GM23338 (cell line): Measurements from ENCODE around the gene S1PR1. TPM values are rescaled to one million over a fixed set of nuclear protein-coding genes. Genes with fewer than 3 reads are reported as not detected.
A peak's percentile ranks its signal among the peaks of the same experiment; 100 is the strongest.

Experiments
- ATAC-seq: fragments of 200-7000 bp; cut with Tn5 transposase; 3 replicates; pipeline ENCODE4 v1.9.1; 2020
- DNase-seq: peaks from one replicate; pipeline ENCODE4 v3.0.0-alpha.2; 2015; ENCODE audit warnings: low spot score
- H2AFZ ChIP-seq: fragments of 200-600 bp; sonication (generic); 2 replicates; pipeline ENCODE4 v1.8.0; 2016; ENCODE audit warnings: antibody characterized with exemption, mild to moderate bottlenecking, moderate library complexity
- H3F3A ChIP-seq: fragments of 200-600 bp; sonication (generic); replicated peaks from 2 replicates; pipeline ENCODE4 v1.8.0; 2017; ENCODE audit warnings: antibody characterized with exemption, mixed run types, low read depth
- H3K27ac ChIP-seq: fragments of 200-600 bp; sonication (generic); 2 replicates; pipeline ENCODE4 v1.6.1; 2016; ENCODE audit warnings: low read depth
- H3K27me3 ChIP-seq: fragments of 200-600 bp; sonication (generic); 2 replicates; pipeline ENCODE4 v1.8.0; 2016; ENCODE audit warnings: mild to moderate bottlenecking, mixed run types, moderate library complexity; ENCODE audit not compliant: insufficient read depth
- H3K36me3 ChIP-seq: fragments of 200-600 bp; sonication (generic); 2 replicates; pipeline ENCODE4 v1.8.0; 2016; ENCODE audit warnings: mild to moderate bottlenecking; ENCODE audit not compliant: insufficient read depth
- H3K4me1 ChIP-seq: fragments of 200-600 bp; sonication (generic); 2 replicates; pipeline ENCODE4 v1.8.0; 2016; ENCODE audit warnings: mild to moderate bottlenecking, moderate library complexity; ENCODE audit not compliant: insufficient read depth
- H3K4me2 ChIP-seq: fragments of 200-600 bp; sonication (generic); 2 replicates; pipeline ENCODE4 v1.7.1; 2017; ENCODE audit warnings: mixed run types
- H3K4me3 ChIP-seq: fragments of 200-600 bp; sonication (generic); 2 replicates; pipeline ENCODE4 v1.6.1; 2016; ENCODE audit warnings: mixed run types
- H3K79me2 ChIP-seq: fragments of 200-600 bp; sonication (generic); replicated peaks from 2 replicates; pipeline ENCODE4 v1.8.0; 2017; ENCODE audit warnings: mild to moderate bottlenecking; ENCODE audit not compliant: insufficient read depth
- H3K9me2 ChIP-seq: fragments of 200-600 bp; sonication (generic); 2 replicates; pipeline ENCODE4 v1.8.0; 2017; ENCODE audit not compliant: insufficient read depth
- H4K20me1 ChIP-seq: fragments of 200-600 bp; sonication (generic); replicated peaks from 2 replicates; pipeline ENCODE4 v1.8.0; 2017; ENCODE audit warnings: mild to moderate bottlenecking; ENCODE audit not compliant: insufficient read depth
- H3K27ac Mint-ChIP-seq: 2 replicates; pipeline ENCODE4 v1.8.0; 2020; ENCODE audit warnings: inconsistent platforms, mild to moderate bottlenecking, moderate library complexity, mixed read lengths
- H3K27me3 Mint-ChIP-seq: 3 replicates; pipeline ENCODE4 v1.8.0; 2022; ENCODE audit warnings: low read depth, mild to moderate bottlenecking, moderate library complexity, mixed read lengths, inconsistent platforms; ENCODE audit not compliant: insufficient read depth, poor library complexity
- H3K36me3 Mint-ChIP-seq: 3 replicates; pipeline ENCODE4 v1.8.0; 2021; ENCODE audit warnings: low read depth, mild to moderate bottlenecking, inconsistent platforms, moderate library complexity, mixed read lengths
- H3K4me1 Mint-ChIP-seq: 3 replicates; pipeline ENCODE4 v1.8.0; 2020; ENCODE audit warnings: mild to moderate bottlenecking, inconsistent platforms, mixed read lengths
- H3K4me3 Mint-ChIP-seq: 3 replicates; pipeline ENCODE4 v1.8.0; 2021; ENCODE audit warnings: moderate library complexity, mild to moderate bottlenecking, inconsistent platforms, mixed read lengths
- H3K9me3 Mint-ChIP-seq: 3 replicates; pipeline ENCODE4 v1.8.0; 2020; ENCODE audit warnings: moderate library complexity, mild to moderate bottlenecking, inconsistent platforms, mixed read lengths
- CREB1 ChIP-seq: fragments of 250-450 bp; sonication (Bioruptor Pico); IDR thresholded peaks from 2 replicates; pipeline ENCODE4 v1.5.0; 2020; ENCODE audit warnings: low read depth, mild to moderate bottlenecking, moderate library complexity
- CTCF ChIP-seq, 2 experiments: fragments of 200-600 bp in 1 of 2; sonication (generic) in 1 of 2; conservative IDR thresholded peaks; 2 replicates each; pipeline versions ENCODE4 v1.5.1 to v1.6.1; 2016 to 2017; ENCODE audit warnings: antibody characterized with exemption in 2 of 2, low read depth in 2 of 2, mild to moderate bottlenecking in 2 of 2, moderate library complexity in 1 of 2
- ETS1 ChIP-seq: IDR thresholded peaks from 2 replicates; pipeline ENCODE4 v1.6.1; 2016; ENCODE audit warnings: antibody characterized with exemption
- EZH2 ChIP-seq: fragments of 200-600 bp; sonication (generic); IDR thresholded peaks from one replicate; pipeline ENCODE4 v1.8.0; 2017; ENCODE audit warnings: antibody characterized with exemption, mild to moderate bottlenecking, low read depth; ENCODE audit not compliant: unreplicated experiment
- JUNB ChIP-seq: IDR thresholded peaks from one replicate; pipeline ENCODE4 v1.6.1; 2016; ENCODE audit warnings: antibody characterized with exemption; ENCODE audit not compliant: unreplicated experiment
- NANOG ChIP-seq: IDR thresholded peaks from 2 replicates; pipeline ENCODE4 v1.6.1; 2016; ENCODE audit warnings: antibody characterized with exemption, borderline replicate concordance
- POLR2AphosphoS5 ChIP-seq: IDR thresholded peaks from 2 replicates; pipeline ENCODE4 v1.6.1; 2016; ENCODE audit warnings: antibody characterized with exemption, low read depth
- REST ChIP-seq: IDR thresholded peaks from one replicate; pipeline ENCODE4 v1.6.1; 2018; ENCODE audit warnings: antibody characterized with exemption; ENCODE audit not compliant: unreplicated experiment
- ZNF114 ChIP-seq: fragments of 250-450 bp; sonication (Bioruptor Pico); IDR thresholded peaks from 2 replicates; pipeline ENCODE4 v1.5.0; 2020; ENCODE audit warnings: mild to moderate bottlenecking, moderate library complexity
- ZNF331 ChIP-seq: fragments of 250-450 bp; sonication (Bioruptor Pico); IDR thresholded peaks from 2 replicates; pipeline ENCODE4 v1.5.0; 2020; ENCODE audit warnings: low read depth, mild to moderate bottlenecking, moderate library complexity
- ZNF462 ChIP-seq: fragments of 250-450 bp; sonication (Bioruptor Pico); IDR thresholded peaks from 2 replicates; pipeline ENCODE4 v1.5.0; 2020; ENCODE audit warnings: mild to moderate bottlenecking, moderate library complexity
- polyA plus RNA-seq: library from polyadenylated mRNA; unstranded; fragments of >200 nt; fragmentation: Nextera tagmentation; extraction: Ambion mirVana; gene quantifications from 2 replicates; pipeline ENCODE4 v1.2.1, GENCODE V29; 2016
- total RNA-seq: library from RNA; depleted of rRNA; stranded (reverse); fragments of >200 nt; shearing (Covaris generic); gene quantifications from 2 replicates; pipeline ENCODE4 v1.2.3, GENCODE V29; 2014

S1PR1 gene
- total and polyA plus RNA-seq, 2 experiments from 2014 or later, result 2.6 to 4.1 TPM

GRCh38 chr1:101284021-101284420, 47.2 kb downstream of the S1PR1 start (continued):
- TF ChIP-seq ETS1 (no peak), EZH2 (no peak), CREB1 (CRISPR knock-in tag) (no peak)

- Histone ChIP-seq H2AFZ (peak overlapping the region; percentile 89; the same call in 1 of the 2 replicates), H3F3A (no peaks in the 10 kb centered on the region), H3K79me2 (no peaks in the 10 kb centered on the region), H3K36me3 (no peaks in the 10 kb centered on the region), H3K27ac (no peak overlapping the region), H4K20me1 (no peaks in the 10 kb centered on the region), H3K4me2 (no peak overlapping the region), H3K27me3 (no peaks in the 10 kb centered on the region), H3K9me2 (no peaks in the 10 kb centered on the region), H3K4me3 (no peak overlapping the region), H3K4me1 (no peaks in the 10 kb centered on the region)
- H3K4me1 Mint-ChIP-seq, result peaks cover 13% of the 10 kb centered on the region
- no peaks in the 10 kb centered on the region for H3K36me3 Mint-ChIP-seq
- H3K27ac Mint-ChIP-seq, result no peak overlapping the region
- TF ChIP-seq EZH2 (no peak), REST (no peak), NANOG (no peak), JUNB (no peak), ETS1 (no peak), ZNF462 (CRISPR knock-in tag) (no peak), CTCF (conservative IDR thresholded peaks at IDR 0.05; ENCODE audit: low read depth in 2 of 2) (no peak), ZNF114 (no peak), POLR2AphosphoS5 (no peak), ZNF331 (CRISPR knock-in tag) (no peak)
- H3K9me3 Mint-ChIP-seq, result no peaks in the 10 kb centered on the region
- ATAC-seq (no peak), DNase-seq (no peak)
- no peak overlapping the region for H3K4me3 Mint-ChIP-seq
- H3K27me3 Mint-ChIP-seq, result peaks cover 3% of the 10 kb centered on the region
Measured at GRCh38 chr1:101284622-101285218, 47.9 kb downstream of the S1PR1 start.
